ENCODE results near the gene TASOR2.

TASOR2 gene, protein sequence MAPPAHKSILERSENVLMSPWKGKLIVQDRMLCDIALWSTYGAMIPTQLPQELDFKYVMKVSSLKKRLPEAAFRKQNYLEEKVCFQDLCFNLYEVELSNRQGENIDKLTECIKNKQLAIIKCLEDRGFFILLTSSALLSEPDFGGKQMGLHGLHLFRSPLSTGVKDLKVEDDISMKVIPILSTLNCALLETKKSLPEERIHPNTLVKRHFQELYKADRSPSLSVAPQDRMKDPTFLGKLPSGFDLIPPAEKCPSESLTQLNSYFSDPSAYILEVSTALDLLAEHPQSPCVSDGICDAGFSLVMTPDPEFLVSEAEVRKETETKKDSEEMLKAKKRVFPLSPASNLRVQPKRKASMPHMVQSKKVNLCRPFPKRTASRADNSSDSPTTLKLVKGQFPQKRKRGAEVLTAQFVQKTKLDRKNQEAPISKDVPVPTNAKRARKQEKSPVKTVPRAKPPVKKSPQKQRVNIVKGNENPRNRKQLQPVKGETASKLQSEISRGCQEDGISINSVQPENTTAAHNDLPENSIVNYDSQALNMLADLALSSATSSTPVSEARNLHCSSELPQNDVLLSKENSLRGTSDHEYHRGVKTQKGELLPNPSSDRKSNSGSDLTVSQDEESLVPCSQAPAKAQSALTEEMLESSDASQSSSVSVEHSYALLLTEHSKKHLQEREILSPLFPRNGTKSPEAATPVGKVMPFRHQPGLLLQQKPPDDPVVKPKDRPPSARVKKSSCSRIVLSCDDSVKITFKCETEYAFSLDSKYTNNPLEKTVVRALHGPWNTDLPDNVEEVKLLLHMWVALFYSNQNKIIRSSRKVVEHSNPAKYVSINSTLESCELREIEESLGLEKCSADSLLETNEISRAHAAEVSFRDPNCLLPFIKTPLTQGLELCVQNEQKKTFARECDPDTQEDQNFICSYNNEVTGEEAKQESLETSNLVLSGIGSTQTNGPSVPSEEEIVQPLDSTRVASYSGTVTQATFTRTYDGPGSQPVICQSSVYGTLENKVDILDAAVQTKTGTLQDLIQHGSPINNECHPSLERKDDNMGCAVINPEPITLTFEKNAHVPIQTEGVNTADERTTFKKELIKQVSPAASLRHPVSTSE (N-terminal part only)
- 134 reads per million in 2 donors for total RNA-seq

GRCh38 chr10:5684318-5684970, at the start of gene TASOR2:
TASOR2 (plus strand) TSS chr10:5684838; CDS start chr10:5720643, 35,805 bp downstream.
- peak; percentile 92 to 97 (median 93) for DNase-seq

GRCh38 chr10:5634918-5635317, 49.7 kb upstream of the TASOR2 start:
- DNase-seq = no peak

- DNase-seq = no peak
These were observed 46.1 kb upstream of the TASOR2 start for GRCh38 chr10:5638494-5638893.

DNA sequence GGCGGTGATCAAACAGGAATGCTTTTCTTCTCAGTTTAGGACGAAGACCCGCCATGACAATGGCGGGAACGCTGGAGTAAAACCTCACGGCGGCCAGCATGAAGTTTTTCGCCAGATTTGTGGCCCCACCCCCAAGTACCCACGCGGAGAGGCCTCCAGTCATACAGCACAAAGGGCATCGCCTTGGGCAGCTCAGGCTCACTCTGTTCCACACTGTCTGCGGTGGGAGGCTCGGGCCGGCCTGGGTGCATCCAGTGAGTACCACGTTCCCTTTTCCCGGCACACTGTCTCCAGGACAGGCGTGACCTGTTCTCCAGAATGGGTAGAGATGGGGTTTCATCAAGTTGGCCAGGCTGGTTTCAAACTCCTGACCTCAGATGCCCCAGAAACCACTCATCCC, 45.6 kb upstream of the TASOR2 start:
- DNase-seq = no peak

GRCh38 chr10:5640036-5640435, 44.6 kb upstream of the TASOR2 start:
- no peak for DNase-seq

DNA sequence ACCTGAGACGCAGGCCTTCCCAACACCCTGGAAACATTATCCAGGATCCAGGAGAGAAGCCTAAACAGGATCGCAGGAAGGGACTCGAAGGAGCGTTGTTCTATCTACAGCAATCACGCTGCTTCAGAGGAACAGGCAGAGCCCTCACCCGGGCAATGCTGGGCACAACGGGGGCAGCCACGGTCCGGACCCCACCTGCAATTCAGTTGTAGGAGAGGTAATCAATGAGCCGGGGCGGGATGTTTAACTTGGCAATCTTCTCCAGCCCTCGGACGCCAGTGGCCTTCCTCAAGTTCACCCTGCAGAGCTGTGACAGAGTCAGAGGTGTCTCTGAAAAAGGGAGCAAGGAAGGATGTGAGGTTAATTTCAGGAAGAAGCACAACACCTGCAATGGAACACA, 44.1 kb upstream of the TASOR2 start:
- DNase-seq = no peak

DNA sequence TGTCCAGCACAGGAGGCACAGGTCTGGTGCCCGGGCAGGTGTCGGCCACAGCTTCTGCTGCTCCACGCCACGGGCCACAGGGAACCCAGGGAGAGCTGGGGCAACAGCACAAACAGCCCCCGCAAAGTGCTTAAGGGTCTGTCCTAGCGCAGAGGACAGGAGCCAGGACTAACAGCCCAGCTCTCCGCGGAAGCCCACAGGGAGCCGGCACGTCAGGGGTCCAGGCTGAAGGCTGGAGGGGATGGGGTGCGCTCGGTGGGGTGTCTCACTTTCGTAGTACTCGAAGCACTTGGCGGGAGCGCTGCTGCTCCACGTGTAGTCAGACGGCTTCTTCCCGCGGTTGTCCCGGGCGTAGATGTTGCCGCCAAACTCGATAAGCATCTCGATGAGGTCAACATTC, 43.1 kb upstream of the TASOR2 start:
- no peak for DNase-seq

DNA sequence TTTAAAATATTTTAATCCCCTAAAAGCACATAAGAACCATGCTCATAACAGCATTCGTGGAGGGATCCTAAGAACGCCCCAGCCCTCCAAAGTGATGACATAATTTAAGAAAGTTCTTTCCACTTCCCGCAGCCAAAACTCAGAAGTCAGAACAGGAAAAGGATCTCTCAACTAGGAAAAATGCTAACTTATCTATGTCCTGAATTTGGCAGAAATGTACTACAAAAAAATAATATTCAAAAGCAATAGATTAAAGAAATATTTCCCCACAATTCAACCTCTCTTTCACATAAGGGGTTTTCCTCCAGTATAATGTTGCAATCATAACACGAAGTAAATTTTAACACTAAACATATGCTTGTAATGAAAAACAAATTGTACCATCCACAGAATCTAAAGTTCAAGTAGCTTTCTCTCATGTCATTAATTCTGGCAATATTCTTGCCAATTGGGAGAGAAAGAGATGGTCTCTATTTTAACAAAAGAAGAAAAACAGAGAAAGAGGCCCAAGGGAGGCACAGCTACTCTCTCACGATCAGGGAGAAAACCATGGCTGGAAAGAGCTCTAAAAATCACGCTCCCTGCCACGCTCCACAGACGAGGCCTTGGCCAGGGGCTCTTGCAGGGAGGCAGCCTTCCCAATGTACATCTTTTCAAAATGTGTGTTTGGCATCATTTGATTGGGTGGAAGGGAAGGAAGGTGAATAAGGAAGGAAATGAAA, 41.1 kb upstream of the TASOR2 start:
- no peak for DNase-seq

- DNase-seq = no peak
These were observed 39.7 kb upstream of the TASOR2 start for GRCh38 chr10:5644930-5645329.

GRCh38 chr10:5645375-5645774, 39.3 kb upstream of the TASOR2 start:
- DNase-seq = no peak

- no peak for DNase-seq
These were observed 38.6 kb upstream of the TASOR2 start for GRCh38 chr10:5645944-5646617.

DNA sequence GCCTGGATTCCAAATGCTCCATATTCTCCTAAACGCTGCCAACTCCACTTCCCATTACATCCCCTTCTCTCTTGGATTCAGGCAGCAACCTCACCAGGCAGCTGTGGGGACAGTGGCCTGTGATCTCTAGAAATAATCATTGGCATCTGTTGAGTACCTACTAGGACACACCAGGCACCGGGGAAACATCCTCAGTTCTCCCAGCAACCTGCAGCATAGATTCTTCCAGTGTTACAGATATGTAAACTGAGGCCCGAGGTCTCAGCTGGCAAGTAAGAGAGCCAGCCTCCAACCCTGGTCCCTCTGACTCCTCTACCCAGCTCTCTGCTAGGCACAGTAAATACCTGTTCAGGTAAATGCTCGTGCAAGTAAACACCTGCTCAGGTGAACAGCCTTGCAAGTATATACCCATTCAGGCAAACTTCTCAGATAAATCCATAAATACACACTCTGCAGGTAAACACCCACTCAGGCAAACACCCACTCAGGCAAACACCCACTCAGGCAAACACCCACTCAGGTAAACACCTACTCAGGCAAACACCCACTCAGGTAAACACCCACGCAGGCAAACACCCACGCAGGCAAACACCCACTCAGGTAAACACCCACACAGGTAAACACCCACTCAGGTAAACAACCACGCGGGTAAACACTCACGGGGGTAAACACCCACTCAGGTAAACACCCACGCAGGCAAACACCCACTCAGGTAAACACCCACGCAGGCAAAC, 37.0 kb upstream of the TASOR2 start:
- no peak for DNase-seq

GRCh38 chr10:5648494-5649457, 35.9 kb upstream of the TASOR2 start:
- DNase-seq = no peak

DNA sequence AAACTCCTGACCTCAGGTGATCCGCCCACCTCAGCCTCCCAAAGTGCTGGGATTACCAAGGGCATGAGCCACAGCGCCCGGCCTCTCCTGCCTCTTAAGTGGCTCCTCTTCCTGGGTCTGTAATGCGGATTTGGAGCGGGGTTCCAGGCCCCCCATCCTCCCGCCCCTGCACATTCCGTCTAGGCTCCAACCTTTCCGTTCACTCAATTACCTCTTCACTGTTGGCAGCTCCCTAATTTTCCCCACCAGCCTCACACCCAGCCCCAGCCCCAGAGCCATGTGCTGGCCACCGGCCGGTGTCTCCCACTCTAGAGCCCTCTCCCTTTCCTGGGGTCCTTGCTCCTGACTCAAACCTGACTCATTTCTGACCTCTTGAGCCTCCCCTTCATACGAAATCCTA, 34.9 kb upstream of the TASOR2 start:
- DNase-seq = no peak

DNA sequence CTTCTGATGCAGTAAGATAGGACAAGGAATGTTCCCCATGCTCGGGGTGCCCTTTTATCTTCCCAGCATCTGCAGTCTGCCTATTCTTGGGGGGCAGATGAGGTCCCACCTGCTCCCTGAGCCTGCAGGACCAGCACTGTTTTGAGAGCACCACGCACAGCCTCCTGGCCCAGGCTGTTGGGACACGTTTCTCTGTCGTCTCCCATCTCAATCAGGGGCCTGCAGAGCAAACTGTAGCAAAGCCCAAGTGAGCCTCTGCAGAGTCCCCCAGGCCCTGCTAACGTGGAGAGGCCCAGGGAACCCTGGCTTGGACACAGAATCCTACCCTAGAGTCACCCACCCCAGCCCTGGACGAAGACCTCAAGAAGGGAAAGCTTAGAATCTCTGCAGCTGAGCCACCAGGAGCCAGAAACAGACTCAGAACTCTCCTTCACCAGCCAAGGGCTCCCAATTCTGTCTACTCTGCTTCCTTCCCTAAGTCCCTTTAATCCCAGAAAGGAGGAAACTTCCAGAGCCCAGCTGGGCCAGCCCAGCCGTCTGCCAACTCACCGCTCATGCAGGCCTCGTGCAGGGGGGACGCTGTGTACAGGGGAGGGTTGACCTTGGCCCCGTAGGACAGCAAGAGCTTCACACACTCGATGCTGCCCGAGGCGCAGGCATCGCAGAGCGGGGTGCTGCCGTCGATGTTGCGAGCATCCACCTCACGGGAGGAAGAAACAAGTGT, 33.8 kb upstream of the TASOR2 start:
- no peak for DNase-seq

DNA sequence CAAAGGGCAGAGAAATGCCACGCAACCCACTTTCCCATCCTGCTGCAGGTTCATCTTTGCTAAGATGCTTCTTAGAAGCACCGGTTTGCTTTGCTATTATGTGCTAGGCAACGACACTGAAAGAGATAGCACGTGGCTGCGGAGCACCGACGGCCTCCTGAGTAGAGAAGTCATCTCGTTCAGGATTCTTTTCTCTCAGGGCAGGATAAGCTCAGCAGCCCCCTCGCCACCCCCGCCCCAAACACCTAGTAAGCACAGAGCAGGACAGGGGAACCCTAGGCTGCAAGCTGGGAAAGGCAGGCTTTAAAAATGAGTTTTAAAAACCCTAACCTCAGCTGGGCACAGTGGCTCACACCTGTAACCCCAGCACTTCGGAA, 33.3 kb upstream of the TASOR2 start:
- no peak for DNase-seq

DNA sequence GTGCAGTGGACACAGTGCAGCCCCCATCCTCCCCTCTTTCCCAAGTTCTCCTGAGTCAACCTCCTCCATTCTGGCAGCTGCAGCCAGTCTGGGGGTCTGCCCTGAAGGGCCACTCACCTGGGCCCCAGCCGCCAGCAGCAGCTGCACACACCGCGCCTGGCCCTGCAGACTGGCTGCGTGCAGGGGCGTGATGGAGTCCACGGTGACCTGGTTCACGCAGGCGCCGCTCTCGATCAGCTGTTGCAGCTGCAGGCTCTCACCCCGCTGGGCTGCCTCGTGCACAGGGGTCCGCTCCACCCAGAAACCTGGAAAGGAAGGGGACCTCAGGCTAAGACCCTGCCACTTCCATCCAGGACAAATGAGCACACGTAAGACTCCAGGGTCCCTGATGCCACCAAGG, 31.9 kb upstream of the TASOR2 start:
- no peak for DNase-seq

DNA sequence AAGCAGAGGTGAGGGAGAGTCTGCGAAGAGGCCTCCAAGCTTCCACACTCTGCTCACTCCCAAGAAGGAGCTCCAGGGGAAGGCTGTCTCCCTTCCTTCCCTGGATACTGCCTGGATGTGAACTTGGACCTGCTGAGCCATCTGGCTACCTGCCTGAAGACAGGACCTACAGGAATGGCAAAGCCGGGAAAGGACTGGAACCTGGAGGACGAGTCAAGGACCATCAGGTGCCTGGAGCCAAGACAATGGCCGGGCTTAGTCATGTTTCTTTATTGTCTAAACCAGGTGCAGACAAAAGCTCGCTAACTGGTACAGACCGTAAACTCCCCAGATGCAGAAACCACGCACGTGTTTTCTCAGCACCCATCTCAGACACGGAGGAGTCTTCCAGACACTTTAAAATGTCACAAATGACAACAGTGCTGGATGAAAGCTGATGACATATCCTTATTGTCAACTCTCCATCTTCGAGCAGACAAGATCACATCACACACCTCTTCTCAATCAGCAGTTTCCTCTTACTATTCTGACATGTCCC, 30.4 kb upstream of the TASOR2 start:
- no peak for DNase-seq

DNA sequence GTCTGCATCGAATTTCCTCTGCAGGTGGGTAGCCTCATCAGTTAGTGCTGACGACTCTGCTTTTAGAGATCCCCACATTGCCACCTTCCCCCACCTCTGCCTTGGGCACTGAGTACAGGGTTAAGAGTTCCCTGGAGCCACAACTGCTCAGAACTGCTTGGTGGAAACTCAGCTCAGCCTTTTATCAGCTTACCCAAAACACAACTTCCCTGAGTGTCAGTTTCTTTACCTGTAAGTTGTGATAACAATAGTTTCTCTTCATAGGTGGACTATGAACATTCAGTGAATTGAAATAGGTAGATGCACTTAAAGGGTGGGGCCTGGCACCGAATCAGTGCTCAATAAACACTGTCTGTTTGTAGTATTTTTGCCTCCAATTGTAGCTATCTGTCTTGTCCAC, 29.5 kb upstream of the TASOR2 start:
- DNase-seq = peak in 1 of 5 experiments; percentile 65

Data from T-helper 2 cell (primary cell).